ENCODE data around the gene CNGA3.

DNA sequence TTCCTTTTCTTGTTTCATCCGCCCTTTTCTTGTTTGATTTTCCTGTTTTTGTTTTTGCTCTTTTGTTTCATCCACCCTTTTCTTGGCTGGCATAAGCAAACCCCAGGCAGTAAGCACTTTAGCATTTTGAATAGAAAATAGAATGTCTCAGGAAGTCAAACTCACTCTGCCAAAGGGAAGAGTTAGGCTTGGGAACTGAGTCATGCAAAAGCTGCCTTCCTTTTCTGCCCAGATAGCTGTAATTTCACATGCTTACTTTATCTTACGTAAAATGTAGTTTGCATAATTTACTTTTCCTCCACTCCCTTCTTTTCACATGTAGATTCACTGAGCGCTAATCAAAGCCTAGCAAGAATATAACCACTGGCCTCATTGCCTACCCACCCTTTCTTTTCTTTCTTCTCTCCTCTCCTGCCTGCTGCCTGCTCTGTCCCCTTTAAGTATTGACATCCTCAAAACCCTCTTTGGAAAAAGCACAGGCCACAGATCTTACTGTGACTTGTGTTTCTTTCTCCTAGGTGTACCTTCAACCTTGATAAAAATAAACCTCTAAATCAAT is 48.4 kb downstream of the CNGA3 start:
- TF ChIP-seq, protein P1, sequence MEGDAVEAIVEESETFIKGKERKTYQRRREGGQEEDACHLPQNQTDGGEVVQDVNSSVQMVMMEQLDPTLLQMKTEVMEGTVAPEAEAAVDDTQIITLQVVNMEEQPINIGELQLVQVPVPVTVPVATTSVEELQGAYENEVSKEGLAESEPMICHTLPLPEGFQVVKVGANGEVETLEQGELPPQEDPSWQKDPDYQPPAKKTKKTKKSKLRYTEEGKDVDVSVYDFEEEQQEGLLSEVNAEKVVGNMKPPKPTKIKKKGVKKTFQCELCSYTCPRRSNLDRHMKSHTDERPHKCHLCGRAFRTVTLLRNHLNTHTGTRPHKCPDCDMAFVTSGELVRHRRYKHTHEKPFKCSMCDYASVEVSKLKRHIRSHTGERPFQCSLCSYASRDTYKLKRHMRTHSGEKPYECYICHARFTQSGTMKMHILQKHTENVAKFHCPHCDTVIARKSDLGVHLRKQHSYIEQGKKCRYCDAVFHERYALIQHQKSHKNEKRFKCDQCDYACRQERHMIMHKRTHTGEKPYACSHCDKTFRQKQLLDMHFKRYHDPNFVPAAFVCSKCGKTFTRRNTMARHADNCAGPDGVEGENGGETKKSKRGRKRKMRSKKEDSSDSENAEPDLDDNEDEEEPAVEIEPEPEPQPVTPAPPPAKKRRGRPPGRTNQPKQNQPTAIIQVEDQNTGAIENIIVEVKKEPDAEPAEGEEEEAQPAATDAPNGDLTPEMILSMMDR (conservative IDR thresholded peaks at IDR 0.05; ENCODE audit: low read length), result no peak
- TF ChIP-seq EZH2phosphoT487 (IDR thresholded peaks at IDR 0.05; ENCODE audit: borderline replicate concordance, low read depth, low read length), result no peak

Data from OCI-LY7 (cell line).